GM21529 (cell line): ENCODE results near the gene MAB21L4.

ENCODE experiments used
- ATAC-seq: cut with Tn5 transposase; IDR thresholded peaks from one replicate; pipeline ENCODE4 v1.9.1; 2021; ENCODE audit not compliant: unreplicated experiment

The MAB21L4 gene

GRCh38 chr2:240913810-240914644 lies 18.1 kb upstream of the MAB21L4 start:
- ATAC-seq: no peak

- no peak for ATAC-seq
Observed at GRCh38 chr2:240912878-240913809, 17.2 kb upstream of the MAB21L4 start.

- no peak for ATAC-seq
Observed at GRCh38 chr2:240911641-240912265, 15.8 kb upstream of the MAB21L4 start.

GRCh38 chr2:240909216-240909974 lies 13.4 kb upstream of the MAB21L4 start:
- ATAC-seq: no peak

GRCh38 chr2:240906911-240907590 lies 11.1 kb upstream of the MAB21L4 start:
- ATAC-seq: no peak

- ATAC-seq: no peak
Observed at GRCh38 chr2:240906141-240906910, 10.4 kb upstream of the MAB21L4 start, which contains the start of gene CROCC2. Gene CROCC2, plus strand, starts transcription at chr2:240906336. Its CDS starts 178 bp downstream, at chr2:240906514.

- ATAC-seq: no peak
Observed at GRCh38 chr2:240905176-240905781, 9.3 kb upstream of the MAB21L4 start.

- ATAC-seq: no peak
Observed at GRCh38 chr2:240904216-240905175, 8.5 kb upstream of the MAB21L4 start.

GRCh38 chr2:240903191-240904060 lies 7.5 kb upstream of the MAB21L4 start:
- ATAC-seq: no peak

GRCh38 chr2:240902615-240903041 lies 6.7 kb upstream of the MAB21L4 start:
- ATAC-seq: no peak

- no peak for ATAC-seq
Observed at GRCh38 chr2:240901986-240902614, 6.1 kb upstream of the MAB21L4 start.

- no peak for ATAC-seq
Observed at GRCh38 chr2:240900141-240900860, 4.3 kb upstream of the MAB21L4 start.

- ATAC-seq: no peak
Observed at GRCh38 chr2:240899468-240899865, 3.5 kb upstream of the MAB21L4 start.

GRCh38 chr2:240898731-240899467 lies 2.9 kb upstream of the MAB21L4 start:
- no peak for ATAC-seq
